Testis (tissue), 3 donors: ENCODE results near the gene COX6B1. TPM values are rescaled to one million over a fixed set of nuclear protein-coding genes. Genes with fewer than 3 reads are reported as not detected.

ENCODE experiments used
- DNase-seq: peaks from one replicate; pipeline ENCODE4 v3.0.0-alpha.2; 2019
- H3K27ac ChIP-seq, 2 donors: fragments of 200-600 bp; sonication (generic); one replicate each; pipeline ENCODE4 v1.5.1; 2019
- H3K27me3 ChIP-seq: fragments of 200-600 bp; sonication (generic); one replicate; pipeline ENCODE4 v1.5.1; 2019
- H3K36me3 ChIP-seq: fragments of 200-600 bp; sonication (generic); one replicate; pipeline ENCODE4 v1.5.1; 2017; ENCODE audit warnings: low read depth; ENCODE audit errors: missing control alignments
- H3K4me1 ChIP-seq: fragments of 200-600 bp; sonication (generic); one replicate; pipeline ENCODE4 v1.5.1; 2019
- H3K4me3 ChIP-seq, 2 donors: fragments of 200-600 bp; sonication (generic); one replicate each; pipeline ENCODE4 v1.5.1; 2017 to 2019
- H3K9me3 ChIP-seq: fragments of 200-600 bp; sonication (generic); one replicate; pipeline ENCODE4 v1.5.1; 2017
- CTCF ChIP-seq, 3 experiments: fragments of 450-650 bp in 2 of 3; fragments of 200-600 bp in 1 of 3; sonication (generic) in 1 of 3; IDR thresholded peaks; one replicate each; pipeline ENCODE4 v1.5.1; 2016 to 2019; ENCODE audit warnings: antibody characterized with exemption in 3 of 3, mild to moderate bottlenecking in 2 of 3, moderate library complexity in 1 of 3
- POLR2A ChIP-seq: fragments of 450-650 bp; IDR thresholded peaks from one replicate; pipeline ENCODE4 v1.6.1; 2017; ENCODE audit warnings: antibody characterized with exemption, mild to moderate bottlenecking, moderate library complexity
- WGBS, 2 donors: methylation state at CpG; one replicate each; pipeline ENCODE4 v1.1.5; 2018; 5-methylcytosine and 5-hydroxymethylcytosine counted together
- intact Hi-C: fragments of 100-400 bp; cut with DNase I; formaldehyde crosslinking; loops from one replicate; pipeline ENCODE4 v1.15.1; 2023; ENCODE audit warnings: low total_unique reads
- polyA plus RNA-seq: library from polyadenylated mRNA; stranded (reverse); fragments of 350-450 nt; fragmentation: Illumina TruSeq; extraction: RNeasy Lipid Tissue Mini Kit (QIAGEN cat#74804); gene quantifications from one replicate; pipeline ENCODE4 v1.2.3, GENCODE V29; 2014; ENCODE audit warnings: low read depth, low replicate concordance; ENCODE audit not compliant: insufficient read depth
- total RNA-seq, 2 donors: library from RNA; depleted of rRNA; stranded (reverse); fragments of >200 nt; gene quantifications; one replicate each; pipeline ENCODE4 v1.2.3, GENCODE V29; 2016

Gene COX6B1
- total and polyA plus RNA-seq, 3 donors from 2014 or later = 198 to 322 (median 262) TPM

GRCh38 chr19:35669974-35670373 is 21.9 kb downstream of the COX6B1 start:
- WGBS, 2 donors = 59 to 80% methylated on average over 4 of the region's 4 CpGs
- no peak for DNase-seq
- Histone ChIP-seq H3K27ac (no peak overlapping the region), H3K4me1 (peaks cover 4% of the 10 kb centered on the region), H3K27me3 (no peaks in the 10 kb centered on the region), H3K9me3 (no peaks in the 10 kb centered on the region), H3K36me3 (no peaks in the 10 kb centered on the region), H3K4me3 (no peak overlapping the region)
- TF ChIP-seq CTCF (IDR thresholded peaks at IDR 0.05) (no peak), POLR2A (no peak)
- intact Hi-C loops = no loop called here

- Histone ChIP-seq H3K4me3 (no peak overlapping the region), H3K4me1 (peaks cover 4% of the 10 kb centered on the region), H3K9me3 (no peaks in the 10 kb centered on the region), H3K27ac (no peak overlapping the region), H3K36me3 (no peaks in the 10 kb centered on the region), H3K27me3 (no peaks in the 10 kb centered on the region)
- no peak for DNase-seq
- no peak for TF ChIP-seq CTCF (IDR thresholded peaks at IDR 0.05)
- TF ChIP-seq POLR2A = no peak
- WGBS, 2 donors = 81 to 82% methylated on average over 1 of the region's 1 CpG
- intact Hi-C loops = no loop called here
These were observed 22.6 kb downstream of the COX6B1 start for GRCh38 chr19:35670686-35671085.

- intact Hi-C loops = no loop called here
- Histone ChIP-seq H3K9me3 (no peaks in the 10 kb centered on the region), H3K27ac (no peak overlapping the region), H3K4me3 (no peak overlapping the region), H3K4me1 (peaks cover 4% of the 10 kb centered on the region), H3K27me3 (no peaks in the 10 kb centered on the region), H3K36me3 (no peaks in the 10 kb centered on the region)
- 60 to 66% methylated on average over 3 of the region's 3 CpGs for WGBS, 2 donors
- no peak for DNase-seq
- TF ChIP-seq POLR2A (no peak), CTCF (IDR thresholded peaks at IDR 0.05) (no peak)
These were observed 23.7 kb downstream of the COX6B1 start for GRCh38 chr19:35671818-35672217.

GRCh38 chr19:35673121-35673804 is 25.1 kb downstream of the COX6B1 start:
- 3 to 7% methylated on average over 25 to 39 of the region's 39 CpGs for WGBS, 2 donors

More at GRCh38 chr19:35673121-35673804, 25.1 kb downstream of the COX6B1 start:
- Histone ChIP-seq H3K27me3 (no peaks in the 10 kb centered on the region), H3K4me1 (peaks cover 4% of the 10 kb centered on the region), H3K27ac (no peak overlapping the region), H3K4me3 (peak overlapping the region; percentile 12 to 41), H3K36me3 (no peaks in the 10 kb centered on the region), H3K9me3 (no peaks in the 10 kb centered on the region)
- intact Hi-C loops = no loop called here
- no peak for TF ChIP-seq POLR2A
- TF ChIP-seq CTCF (IDR thresholded peaks at IDR 0.05) = no peak
- DNase-seq = no peak
